OCI-LY1 (cell line): ENCODE results near the gene RCN2.

Experiments used
- H2AFZ ChIP-seq: fragments of 200-600 bp; sonication (generic), shearing (Covaris generic); 2 replicates; pipeline ENCODE4 v1.6.0; 2014; ENCODE audit warnings: antibody characterized with exemption, mild to moderate bottlenecking, low read length
- H3F3A ChIP-seq: fragments of 200-600 bp; sonication (generic), shearing (Covaris generic); 2 replicates; pipeline ENCODE4 v1.6.0; 2014; ENCODE audit warnings: mild to moderate bottlenecking, antibody characterized with exemption, low read length, moderate library complexity; ENCODE audit not compliant: insufficient read depth
- H3K27ac ChIP-seq: fragments of 200-600 bp; sonication (generic); 2 replicates; pipeline ENCODE4 v1.5.1; 2014; ENCODE audit warnings: low read length, mixed run types, mild to moderate bottlenecking, low read depth; ENCODE audit not compliant: poor library complexity, severe bottlenecking
- H3K27me3 ChIP-seq: fragments of 200-600 bp; sonication (generic); 2 replicates; pipeline ENCODE4 v1.6.0; 2014; ENCODE audit warnings: antibody characterized with exemption, mild to moderate bottlenecking, low read length, moderate library complexity; ENCODE audit not compliant: insufficient read depth
- H3K36me3 ChIP-seq: fragments of 200-600 bp; sonication (generic); 2 replicates; pipeline ENCODE4 v1.6.1; 2014; ENCODE audit warnings: mild to moderate bottlenecking, antibody characterized with exemption, low read length, moderate library complexity, mixed read lengths; ENCODE audit not compliant: insufficient read depth
- H3K4me1 ChIP-seq: fragments of 200-600 bp; sonication (generic); 2 replicates; pipeline ENCODE4 v1.5.1; 2014; ENCODE audit warnings: mild to moderate bottlenecking, low read length, moderate library complexity; ENCODE audit not compliant: insufficient read depth, severe bottlenecking
- H3K4me2 ChIP-seq: fragments of 200-600 bp; sonication (generic), shearing (Covaris generic); 2 replicates; pipeline ENCODE4 v1.6.1; 2014; ENCODE audit warnings: low read length
- H3K4me3 ChIP-seq: fragments of 200-600 bp; sonication (generic); 2 replicates; pipeline ENCODE4 v1.5.1; 2014; ENCODE audit warnings: low read length, low read depth, mild to moderate bottlenecking, mixed read lengths; ENCODE audit not compliant: poor library complexity, severe bottlenecking
- H3K79me2 ChIP-seq: fragments of 200-600 bp; shearing (Covaris generic); 2 replicates; pipeline ENCODE4 v1.6.1; 2016; ENCODE audit warnings: mixed run types, low read length, mixed read lengths; ENCODE audit not compliant: insufficient read depth
- H3K9ac ChIP-seq: fragments of 200-600 bp; sonication (generic), shearing (Covaris generic); 2 replicates; pipeline ENCODE4 v1.6.1; 2014; ENCODE audit warnings: mild to moderate bottlenecking, low read length, mixed read lengths
- H3K9me2 ChIP-seq: fragments of 200-600 bp; sonication (generic), shearing (Covaris generic); 2 replicates; pipeline ENCODE4 v1.6.1; 2014; ENCODE audit warnings: low read depth, mild to moderate bottlenecking, low read length, mixed read lengths
- H3K9me3 ChIP-seq: fragments of 200-600 bp; shearing (Covaris generic); 2 replicates; pipeline ENCODE4 v1.6.1; 2014; ENCODE audit warnings: low read length, mixed read lengths
- H4K20me1 ChIP-seq: fragments of 200-600 bp; sonication (generic), shearing (Covaris generic); 2 replicates; pipeline ENCODE4 v1.6.0; 2016; ENCODE audit warnings: mild to moderate bottlenecking, low read length; ENCODE audit not compliant: insufficient read depth
- CTCF ChIP-seq: fragments of 200-600 bp; sonication (generic), shearing (Covaris generic); IDR thresholded peaks from 2 replicates; pipeline ENCODE4 v1.5.1; 2017; ENCODE audit warnings: mild to moderate bottlenecking, antibody characterized with exemption, low read length, moderate library complexity, mixed read lengths
- EZH2 ChIP-seq: fragments of 200-600 bp; sonication (generic), shearing (Covaris generic); IDR thresholded peaks from 2 replicates; pipeline ENCODE4 v1.8.0; 2017; ENCODE audit warnings: borderline replicate concordance, mixed run types, mild to moderate bottlenecking, antibody characterized with exemption, low read length, moderate library complexity, mixed read lengths

RCN2 gene

GRCh38 chr15:76994001-76994400 lies 62.5 kb downstream of the RCN2 start:
- no peak overlapping the region for H3K27ac ChIP-seq
- peaks cover 19% of the 10 kb centered on the region for H3K4me1 ChIP-seq
- no peak overlapping the region for H2AFZ ChIP-seq
- no peaks in the 10 kb centered on the region for H3F3A ChIP-seq
- no peak overlapping the region for H3K4me3 ChIP-seq
- no peaks in the 10 kb centered on the region for H3K79me2 ChIP-seq
- no peaks in the 10 kb centered on the region for H3K36me3 ChIP-seq
- H3K9me3 ChIP-seq = no peaks in the 10 kb centered on the region
- no peaks in the 10 kb centered on the region for H3K9me2 ChIP-seq
- no peak overlapping the region for H3K4me2 ChIP-seq
- H3K27me3 ChIP-seq = no peaks in the 10 kb centered on the region; the same call in 1 of the 2 replicates
- no peak overlapping the region for H3K9ac ChIP-seq
- TF ChIP-seq EZH2 = no peak
- TF ChIP-seq CTCF = no peak
- no peaks in the 10 kb centered on the region for H4K20me1 ChIP-seq

- H3K27me3 ChIP-seq = no peaks in the 10 kb centered on the region; the same call in 1 of the 2 replicates
- H4K20me1 ChIP-seq = no peaks in the 10 kb centered on the region
- no peaks in the 10 kb centered on the region for H3F3A ChIP-seq
- peaks cover 19% of the 10 kb centered on the region for H3K4me1 ChIP-seq
- no peaks in the 10 kb centered on the region for H3K36me3 ChIP-seq
- TF ChIP-seq CTCF (no peak), EZH2 (no peak)
- no peaks in the 10 kb centered on the region for H3K9me3 ChIP-seq
- H3K4me3 ChIP-seq = peak overlapping the region; percentile 47
- H3K9ac ChIP-seq = no peak overlapping the region; the same call in 1 of the 2 replicates
- H2AFZ ChIP-seq = no peak overlapping the region
- H3K79me2 ChIP-seq = no peaks in the 10 kb centered on the region
- no peaks in the 10 kb centered on the region for H3K9me2 ChIP-seq
- no peak overlapping the region for H3K27ac ChIP-seq
- peak overlapping the region; percentile 57; the same call in 1 of the 2 replicates for H3K4me2 ChIP-seq
Observed at GRCh38 chr15:76994496-76994895, 62.9 kb downstream of the RCN2 start.

GRCh38 chr15:76994971-76995945 lies 63.7 kb downstream of the RCN2 start, which contains the start of gene PSTPIP1:
Gene PSTPIP1 (plus strand): TSS chr15:76995126. CDS start chr15:76995574, 448 bp downstream.
- Histone ChIP-seq H3F3A (no peaks in the 10 kb centered on the region), H3K27ac (no peak within 1 kb of the TSS), H3K9ac (peak within 1 kb of the TSS; percentile 49; the same call in 1 of the 2 replicates), H3K4me3 (peak within 1 kb of the TSS; percentile 47), H4K20me1 (no peaks in the 10 kb centered on the region), H3K36me3 (no peaks in the 10 kb centered on the region), H3K9me3 (no peaks in the 10 kb centered on the region), H3K79me2 (no peaks in the 10 kb centered on the region), H3K27me3 (no peaks in the 10 kb centered on the region; the same call in 1 of the 2 replicates), H3K4me2 (peak within 1 kb of the TSS; percentile 57), H2AFZ (no peak within 1 kb of the TSS), H3K4me1 (peaks cover 19% of the 10 kb centered on the region), H3K9me2 (no peaks in the 10 kb centered on the region)
- no peak for TF ChIP-seq CTCF
- TF ChIP-seq EZH2 = no peak
